SK-N-SH treated with all-trans-retinoic acid at 6 μM for 48 hours (cell line): ENCODE data around the gene LBH.

Source experiments
- ATAC-seq: fragments of 200-7000 bp; cut with Tn5 transposase; 3 replicates; pipeline ENCODE4 v1.9.1; 2020; ENCODE audit warnings: mild to moderate bottlenecking, moderate library complexity
- ARNTL ChIP-seq: fragments of 450-650 bp; formaldehyde crosslinking; IDR thresholded peaks from 2 replicates; pipeline ENCODE4 v1.5.0; 2020; ENCODE audit warnings: low read depth, mild to moderate bottlenecking, moderate library complexity, borderline replicate concordance
- BACH2 ChIP-seq: fragments of 250-450 bp; sonication (Bioruptor Pico); IDR thresholded peaks from 2 replicates; pipeline ENCODE4 v1.9.0; 2021; ENCODE audit warnings: mild to moderate bottlenecking, borderline replicate concordance
- CSDC2 ChIP-seq: fragments of 250-450 bp; sonication (Bioruptor Pico); IDR thresholded peaks from 2 replicates; pipeline ENCODE4 v1.5.0; 2020; ENCODE audit warnings: mild to moderate bottlenecking, moderate library complexity
- ESRRG ChIP-seq: fragments of 250-450 bp; sonication (Bioruptor Pico); IDR thresholded peaks from 2 replicates; pipeline ENCODE4 v1.6.1; 2021; ENCODE audit warnings: mild to moderate bottlenecking
- GLIS3 ChIP-seq: fragments of 250-450 bp; sonication (Bioruptor Pico); IDR thresholded peaks from 2 replicates; pipeline ENCODE4 v1.5.0; 2020; ENCODE audit warnings: mild to moderate bottlenecking, moderate library complexity
- ISL1 ChIP-seq: fragments of 250-450 bp; sonication (Bioruptor Pico); IDR thresholded peaks from 2 replicates; pipeline ENCODE4 v2.1.2; 2022; ENCODE audit warnings: mild to moderate bottlenecking, moderate library complexity
- OSR1 ChIP-seq: fragments of 250-450 bp; sonication (Bioruptor Pico); IDR thresholded peaks from 2 replicates; pipeline ENCODE4 v1.8.0; 2022; ENCODE audit warnings: moderate library complexity, mild to moderate bottlenecking, inconsistent platforms
- PPARA ChIP-seq: fragments of 250-450 bp; sonication (Bioruptor Pico); IDR thresholded peaks from 2 replicates; pipeline ENCODE4 v1.5.0; 2020; ENCODE audit warnings: mild to moderate bottlenecking, borderline replicate concordance
- RARB ChIP-seq: fragments of 250-450 bp; sonication (Bioruptor Pico); IDR thresholded peaks from 2 replicates; pipeline ENCODE4 v1.8.0; 2021; ENCODE audit warnings: mild to moderate bottlenecking, moderate library complexity
- SNAI2 ChIP-seq: fragments of 250-450 bp; sonication (Bioruptor Pico); IDR thresholded peaks from 2 replicates; pipeline ENCODE4 v1.5.0; 2020; ENCODE audit warnings: mild to moderate bottlenecking, moderate library complexity
- TCF4 ChIP-seq: fragments of 250-450 bp; sonication (Bioruptor Pico); IDR thresholded peaks from 2 replicates; pipeline ENCODE4 v1.8.0; 2021; ENCODE audit warnings: mild to moderate bottlenecking, moderate library complexity, borderline replicate concordance
- TOX ChIP-seq: fragments of 250-450 bp; sonication (Bioruptor Pico); IDR thresholded peaks from 2 replicates; pipeline ENCODE4 v1.8.0; 2021; ENCODE audit warnings: mild to moderate bottlenecking, moderate library complexity, borderline replicate concordance
- ZC3H10 ChIP-seq: fragments of 250-450 bp; sonication (Bioruptor Pico); IDR thresholded peaks from 2 replicates; pipeline ENCODE4 v1.5.1; 2021; ENCODE audit warnings: mild to moderate bottlenecking, moderate library complexity
- ZFP3 ChIP-seq: fragments of 250-450 bp; sonication (Bioruptor Pico); IDR thresholded peaks from 2 replicates; pipeline ENCODE4 v1.5.0; 2020; ENCODE audit warnings: mild to moderate bottlenecking, moderate library complexity
- ZFP30 ChIP-seq: fragments of 450-650 bp; formaldehyde crosslinking; IDR thresholded peaks from 2 replicates; pipeline ENCODE4 v1.5.0; 2022; ENCODE audit warnings: mild to moderate bottlenecking, moderate library complexity
- ZNF565 ChIP-seq: fragments of 450-650 bp; formaldehyde crosslinking; conservative IDR thresholded peaks from 2 replicates; pipeline ENCODE4 v1.5.0; 2020; ENCODE audit warnings: low read depth, mild to moderate bottlenecking, moderate library complexity
- ZNF70 ChIP-seq: fragments of 450-650 bp; formaldehyde crosslinking; IDR thresholded peaks from 2 replicates; pipeline ENCODE4 v1.5.0; 2020; ENCODE audit warnings: mild to moderate bottlenecking, moderate library complexity
- TF ChIP-seq, protein P1 (sequence below): fragments of 250-450 bp; sonication (Bioruptor Pico); IDR thresholded peaks from 2 replicates; pipeline ENCODE4 v1.5.1; 2020; ENCODE audit warnings: low read depth, mild to moderate bottlenecking, moderate library complexity
- TF ChIP-seq, protein P2 (sequence below): fragments of 250-450 bp; sonication (Bioruptor Pico); IDR thresholded peaks from 2 replicates; pipeline ENCODE4 v1.5.1; 2021; ENCODE audit warnings: mild to moderate bottlenecking, moderate library complexity
- TF ChIP-seq, protein P3 (sequence below): fragments of 250-450 bp; sonication (Bioruptor Pico); IDR thresholded peaks from 2 replicates; pipeline ENCODE4 v1.5.0; 2020; ENCODE audit warnings: mild to moderate bottlenecking, moderate library complexity
- TF ChIP-seq, protein P4 (sequence below): fragments of 250-450 bp; sonication (Bioruptor Pico); IDR thresholded peaks from 2 replicates; pipeline ENCODE4 v1.8.0; 2020; ENCODE audit warnings: mild to moderate bottlenecking, moderate library complexity, borderline replicate concordance

LBH gene

DNA sequence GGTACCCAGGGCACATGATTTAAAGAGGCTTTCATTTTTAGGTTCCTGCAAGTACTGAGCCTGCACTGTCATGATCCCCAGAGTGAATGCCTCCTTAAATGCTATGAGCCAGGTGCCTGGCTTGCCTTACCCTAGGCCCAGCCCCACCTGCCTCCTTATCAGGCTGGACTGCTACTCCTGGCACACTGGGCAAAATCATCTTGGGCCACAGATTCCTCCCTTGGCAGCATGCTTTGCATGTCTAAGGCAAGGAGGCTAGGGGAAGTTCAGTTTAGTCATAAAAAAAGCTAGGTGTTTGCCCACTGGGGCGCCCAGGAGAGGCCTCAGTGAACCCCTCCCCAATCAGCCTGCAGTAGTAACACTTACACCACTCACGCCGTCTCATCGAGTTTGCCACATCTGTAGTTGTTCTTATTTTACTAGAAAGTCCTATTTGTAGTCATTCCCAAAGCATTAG lies 45.1 kb downstream of the LBH start:
- no peak for ATAC-seq
- TF ChIP-seq ISL1: no peak
- no peak for TF ChIP-seq GLIS3
- TF ChIP-seq, protein P1, sequence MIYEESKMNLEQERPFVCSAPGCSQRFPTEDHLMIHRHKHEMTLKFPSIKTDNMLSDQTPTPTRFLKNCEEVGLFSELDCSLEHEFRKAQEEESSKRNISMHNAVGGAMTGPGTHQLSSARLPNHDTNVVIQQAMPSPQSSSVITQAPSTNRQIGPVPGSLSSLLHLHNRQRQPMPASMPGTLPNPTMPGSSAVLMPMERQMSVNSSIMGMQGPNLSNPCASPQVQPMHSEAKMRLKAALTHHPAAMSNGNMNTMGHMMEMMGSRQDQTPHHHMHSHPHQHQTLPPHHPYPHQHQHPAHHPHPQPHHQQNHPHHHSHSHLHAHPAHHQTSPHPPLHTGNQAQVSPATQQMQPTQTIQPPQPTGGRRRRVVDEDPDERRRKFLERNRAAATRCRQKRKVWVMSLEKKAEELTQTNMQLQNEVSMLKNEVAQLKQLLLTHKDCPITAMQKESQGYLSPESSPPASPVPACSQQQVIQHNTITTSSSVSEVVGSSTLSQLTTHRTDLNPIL (CRISPR knock-in tag): no peak
- TF ChIP-seq ZFP3 (CRISPR knock-in tag): no peak
- TF ChIP-seq, protein P2, sequence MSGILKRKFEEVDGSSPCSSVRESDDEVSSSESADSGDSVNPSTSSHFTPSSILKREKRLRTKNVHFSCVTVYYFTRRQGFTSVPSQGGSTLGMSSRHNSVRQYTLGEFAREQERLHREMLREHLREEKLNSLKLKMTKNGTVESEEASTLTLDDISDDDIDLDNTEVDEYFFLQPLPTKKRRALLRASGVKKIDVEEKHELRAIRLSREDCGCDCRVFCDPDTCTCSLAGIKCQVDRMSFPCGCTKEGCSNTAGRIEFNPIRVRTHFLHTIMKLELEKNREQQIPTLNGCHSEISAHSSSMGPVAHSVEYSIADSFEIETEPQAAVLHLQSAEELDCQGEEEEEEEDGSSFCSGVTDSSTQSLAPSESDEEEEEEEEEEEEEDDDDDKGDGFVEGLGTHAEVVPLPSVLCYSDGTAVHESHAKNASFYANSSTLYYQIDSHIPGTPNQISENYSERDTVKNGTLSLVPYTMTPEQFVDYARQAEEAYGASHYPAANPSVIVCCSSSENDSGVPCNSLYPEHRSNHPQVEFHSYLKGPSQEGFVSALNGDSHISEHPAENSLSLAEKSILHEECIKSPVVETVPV (CRISPR knock-in tag): no peak
- TF ChIP-seq ZNF70 (CRISPR knock-in tag): no peak
- TF ChIP-seq ZC3H10 (CRISPR knock-in tag): no peak
- TF ChIP-seq ZNF565 (CRISPR knock-in tag): no peak
- TF ChIP-seq, protein P3, sequence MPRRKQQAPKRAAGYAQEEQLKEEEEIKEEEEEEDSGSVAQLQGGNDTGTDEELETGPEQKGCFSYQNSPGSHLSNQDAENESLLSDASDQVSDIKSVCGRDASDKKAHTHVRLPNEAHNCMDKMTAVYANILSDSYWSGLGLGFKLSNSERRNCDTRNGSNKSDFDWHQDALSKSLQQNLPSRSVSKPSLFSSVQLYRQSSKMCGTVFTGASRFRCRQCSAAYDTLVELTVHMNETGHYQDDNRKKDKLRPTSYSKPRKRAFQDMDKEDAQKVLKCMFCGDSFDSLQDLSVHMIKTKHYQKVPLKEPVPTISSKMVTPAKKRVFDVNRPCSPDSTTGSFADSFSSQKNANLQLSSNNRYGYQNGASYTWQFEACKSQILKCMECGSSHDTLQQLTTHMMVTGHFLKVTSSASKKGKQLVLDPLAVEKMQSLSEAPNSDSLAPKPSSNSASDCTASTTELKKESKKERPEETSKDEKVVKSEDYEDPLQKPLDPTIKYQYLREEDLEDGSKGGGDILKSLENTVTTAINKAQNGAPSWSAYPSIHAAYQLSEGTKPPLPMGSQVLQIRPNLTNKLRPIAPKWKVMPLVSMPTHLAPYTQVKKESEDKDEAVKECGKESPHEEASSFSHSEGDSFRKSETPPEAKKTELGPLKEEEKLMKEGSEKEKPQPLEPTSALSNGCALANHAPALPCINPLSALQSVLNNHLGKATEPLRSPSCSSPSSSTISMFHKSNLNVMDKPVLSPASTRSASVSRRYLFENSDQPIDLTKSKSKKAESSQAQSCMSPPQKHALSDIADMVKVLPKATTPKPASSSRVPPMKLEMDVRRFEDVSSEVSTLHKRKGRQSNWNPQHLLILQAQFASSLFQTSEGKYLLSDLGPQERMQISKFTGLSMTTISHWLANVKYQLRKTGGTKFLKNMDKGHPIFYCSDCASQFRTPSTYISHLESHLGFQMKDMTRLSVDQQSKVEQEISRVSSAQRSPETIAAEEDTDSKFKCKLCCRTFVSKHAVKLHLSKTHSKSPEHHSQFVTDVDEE (CRISPR knock-in tag): no peak
- TF ChIP-seq CSDC2 (CRISPR knock-in tag): no peak
- no peak for TF ChIP-seq BACH2 (CRISPR knock-in tag)
- TF ChIP-seq TOX (CRISPR knock-in tag): no peak
- TF ChIP-seq ESRRG: no peak
- no peak for TF ChIP-seq ZFP30 (CRISPR knock-in tag)
- TF ChIP-seq ARNTL (CRISPR knock-in tag): no peak
- no peak for TF ChIP-seq TCF4

DNA sequence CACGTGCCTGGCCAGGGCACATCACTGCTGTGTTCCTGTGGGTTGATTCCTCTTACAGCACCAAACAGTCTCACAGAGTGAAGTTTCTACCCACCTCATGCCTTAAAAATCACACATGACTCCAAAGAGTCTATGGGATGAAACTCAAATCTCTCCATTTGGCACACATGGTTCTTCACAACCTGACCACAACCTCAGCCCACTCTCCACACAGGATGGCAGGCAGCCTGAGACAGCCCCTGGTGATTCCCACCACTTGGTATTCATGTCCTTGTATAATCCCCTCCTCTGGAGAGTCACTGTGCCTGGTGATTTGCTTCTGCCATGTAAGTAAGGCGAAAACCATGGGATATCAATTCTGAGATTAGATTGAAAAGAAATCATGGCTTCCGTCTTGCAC lies 46.2 kb downstream of the LBH start:
- TF ChIP-seq SNAI2 (CRISPR knock-in tag) (no peak), ARNTL (CRISPR knock-in tag) (no peak), ESRRG (no peak), ZNF565 (CRISPR knock-in tag) (no peak), ZNF70 (CRISPR knock-in tag) (no peak), ISL1 (no peak), BACH2 (CRISPR knock-in tag) (no peak), ZFP3 (CRISPR knock-in tag) (no peak), CSDC2 (CRISPR knock-in tag) (no peak), TCF4 (no peak), ZC3H10 (CRISPR knock-in tag) (no peak), TOX (CRISPR knock-in tag) (no peak), RARB (CRISPR knock-in tag) (no peak), OSR1 (CRISPR knock-in tag) (no peak), PPARA (no peak)
- TF ChIP-seq, protein P2 (CRISPR knock-in tag): no peak
- TF ChIP-seq, protein P1 (CRISPR knock-in tag): no peak
- TF ChIP-seq, protein P4, sequence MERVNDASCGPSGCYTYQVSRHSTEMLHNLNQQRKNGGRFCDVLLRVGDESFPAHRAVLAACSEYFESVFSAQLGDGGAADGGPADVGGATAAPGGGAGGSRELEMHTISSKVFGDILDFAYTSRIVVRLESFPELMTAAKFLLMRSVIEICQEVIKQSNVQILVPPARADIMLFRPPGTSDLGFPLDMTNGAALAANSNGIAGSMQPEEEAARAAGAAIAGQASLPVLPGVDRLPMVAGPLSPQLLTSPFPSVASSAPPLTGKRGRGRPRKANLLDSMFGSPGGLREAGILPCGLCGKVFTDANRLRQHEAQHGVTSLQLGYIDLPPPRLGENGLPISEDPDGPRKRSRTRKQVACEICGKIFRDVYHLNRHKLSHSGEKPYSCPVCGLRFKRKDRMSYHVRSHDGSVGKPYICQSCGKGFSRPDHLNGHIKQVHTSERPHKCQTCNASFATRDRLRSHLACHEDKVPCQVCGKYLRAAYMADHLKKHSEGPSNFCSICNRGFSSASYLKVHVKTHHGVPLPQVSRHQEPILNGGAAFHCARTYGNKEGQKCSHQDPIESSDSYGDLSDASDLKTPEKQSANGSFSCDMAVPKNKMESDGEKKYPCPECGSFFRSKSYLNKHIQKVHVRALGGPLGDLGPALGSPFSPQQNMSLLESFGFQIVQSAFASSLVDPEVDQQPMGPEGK (CRISPR knock-in tag): no peak
- TF ChIP-seq, protein P3 (CRISPR knock-in tag): no peak
- no peak for ATAC-seq
